ENCODE measurements around the gene IQGAP3.

DNA sequence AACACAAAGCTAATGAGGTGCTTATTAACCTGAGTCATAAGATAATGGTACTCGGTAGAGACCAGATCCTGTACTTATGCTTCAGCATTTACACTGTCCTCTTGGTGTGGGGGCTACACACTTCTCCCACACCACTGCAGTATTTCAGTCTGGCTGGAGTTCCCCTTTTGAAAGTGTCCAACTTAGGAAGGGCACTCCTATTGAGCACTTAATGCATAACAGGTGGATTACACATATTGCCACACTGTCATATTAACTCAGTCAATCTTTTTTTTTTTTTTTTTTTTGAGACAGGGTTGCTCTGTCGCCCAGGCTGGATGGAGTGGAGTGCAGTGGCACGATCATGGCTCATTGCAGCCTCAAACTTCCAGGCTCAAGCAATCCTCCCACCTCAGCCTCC is 27.4 kb upstream of the IQGAP3 start:
- TF ChIP-seq, protein P1, sequence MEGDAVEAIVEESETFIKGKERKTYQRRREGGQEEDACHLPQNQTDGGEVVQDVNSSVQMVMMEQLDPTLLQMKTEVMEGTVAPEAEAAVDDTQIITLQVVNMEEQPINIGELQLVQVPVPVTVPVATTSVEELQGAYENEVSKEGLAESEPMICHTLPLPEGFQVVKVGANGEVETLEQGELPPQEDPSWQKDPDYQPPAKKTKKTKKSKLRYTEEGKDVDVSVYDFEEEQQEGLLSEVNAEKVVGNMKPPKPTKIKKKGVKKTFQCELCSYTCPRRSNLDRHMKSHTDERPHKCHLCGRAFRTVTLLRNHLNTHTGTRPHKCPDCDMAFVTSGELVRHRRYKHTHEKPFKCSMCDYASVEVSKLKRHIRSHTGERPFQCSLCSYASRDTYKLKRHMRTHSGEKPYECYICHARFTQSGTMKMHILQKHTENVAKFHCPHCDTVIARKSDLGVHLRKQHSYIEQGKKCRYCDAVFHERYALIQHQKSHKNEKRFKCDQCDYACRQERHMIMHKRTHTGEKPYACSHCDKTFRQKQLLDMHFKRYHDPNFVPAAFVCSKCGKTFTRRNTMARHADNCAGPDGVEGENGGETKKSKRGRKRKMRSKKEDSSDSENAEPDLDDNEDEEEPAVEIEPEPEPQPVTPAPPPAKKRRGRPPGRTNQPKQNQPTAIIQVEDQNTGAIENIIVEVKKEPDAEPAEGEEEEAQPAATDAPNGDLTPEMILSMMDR (IDR thresholded peaks at IDR 0.05) = peak; percentile 53
- no peak for TF ChIP-seq EZH2 (IDR thresholded peaks at IDR 0.05; ENCODE audit: borderline replicate concordance, insufficient read depth, low read depth, low read length, poor library complexity, severe bottlenecking)
